ENCODE data around the gene PDE1A. TPM values are rescaled to one million over a fixed set of nuclear protein-coding genes. Genes with fewer than 3 reads are reported as not detected.

The PDE1A gene
- total RNA-seq, 3 donors from 2014 or later (not counting 1 experiment from before 2014, with no cell fraction given) = not detected

DNA sequence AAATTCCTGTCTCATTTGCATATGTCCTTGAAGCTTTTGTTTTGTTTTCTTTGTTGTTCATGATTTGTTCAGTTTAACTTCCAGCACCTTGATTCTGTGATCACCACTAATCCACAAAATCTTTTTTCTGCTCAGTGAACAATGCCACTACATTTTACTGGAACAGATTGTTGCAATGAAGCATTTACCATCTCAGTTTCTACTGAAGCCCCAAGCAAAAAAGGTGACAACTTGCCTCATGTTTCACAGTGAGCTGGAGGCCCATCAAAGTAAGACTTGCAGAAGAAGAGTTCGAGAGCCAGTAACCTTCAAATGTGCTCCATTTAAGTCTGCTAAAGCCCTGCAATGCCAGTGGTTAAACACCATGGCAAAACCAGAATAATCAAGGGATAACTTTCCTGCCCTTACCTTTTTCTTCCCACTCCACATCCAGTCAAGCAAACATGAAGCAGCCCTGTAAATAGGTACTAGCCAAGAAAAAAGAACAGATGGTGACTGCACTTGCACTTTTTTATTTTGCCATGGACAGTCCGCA is 25.7 kb upstream of the PDE1A start:
- Mint-ChIP-seq H3K4me3 (no peak overlapping the region), H3K4me1 (no peaks in the 10 kb centered on the region), H3K36me3 (no peaks in the 10 kb centered on the region), H3K27me3 (ENCODE audit: low read depth in 2 of 2) (no peaks in the 10 kb centered on the region), H3K27ac (no peak overlapping the region), H3K9me3 (peaks cover 7 to 12% of the 10 kb centered on the region in 2 donors)
- TF ChIP-seq, protein P1, sequence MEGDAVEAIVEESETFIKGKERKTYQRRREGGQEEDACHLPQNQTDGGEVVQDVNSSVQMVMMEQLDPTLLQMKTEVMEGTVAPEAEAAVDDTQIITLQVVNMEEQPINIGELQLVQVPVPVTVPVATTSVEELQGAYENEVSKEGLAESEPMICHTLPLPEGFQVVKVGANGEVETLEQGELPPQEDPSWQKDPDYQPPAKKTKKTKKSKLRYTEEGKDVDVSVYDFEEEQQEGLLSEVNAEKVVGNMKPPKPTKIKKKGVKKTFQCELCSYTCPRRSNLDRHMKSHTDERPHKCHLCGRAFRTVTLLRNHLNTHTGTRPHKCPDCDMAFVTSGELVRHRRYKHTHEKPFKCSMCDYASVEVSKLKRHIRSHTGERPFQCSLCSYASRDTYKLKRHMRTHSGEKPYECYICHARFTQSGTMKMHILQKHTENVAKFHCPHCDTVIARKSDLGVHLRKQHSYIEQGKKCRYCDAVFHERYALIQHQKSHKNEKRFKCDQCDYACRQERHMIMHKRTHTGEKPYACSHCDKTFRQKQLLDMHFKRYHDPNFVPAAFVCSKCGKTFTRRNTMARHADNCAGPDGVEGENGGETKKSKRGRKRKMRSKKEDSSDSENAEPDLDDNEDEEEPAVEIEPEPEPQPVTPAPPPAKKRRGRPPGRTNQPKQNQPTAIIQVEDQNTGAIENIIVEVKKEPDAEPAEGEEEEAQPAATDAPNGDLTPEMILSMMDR (IDR thresholded peaks at IDR 0.05) = no peak
- Histone ChIP-seq H3K27me3 (ENCODE audit: control insufficient read depth, insufficient read depth, low read length) (no peaks in the 10 kb centered on the region), H3K9me3 (ENCODE audit: control insufficient read depth, insufficient read depth, low read length) (no peaks in the 10 kb centered on the region), H3K36me3 (ENCODE audit: control insufficient read depth, insufficient read depth, low read length) (no peaks in the 10 kb centered on the region), H3K4me1 (ENCODE audit: control insufficient read depth, insufficient read depth, low read length) (no peaks in the 10 kb centered on the region), H3K4me3 (ENCODE audit: low read length) (no peak overlapping the region), H3K27ac (ENCODE audit: low read length) (no peak overlapping the region)
- ATAC-seq = no peak
- no peak for DNase-seq
- intact Hi-C loops (cut with micrococcal nuclease) = no loop called here
- 93% methylated on average over 2 of the region's 2 CpGs for WGBS (ENCODE audit: insufficient coverage)

DNA sequence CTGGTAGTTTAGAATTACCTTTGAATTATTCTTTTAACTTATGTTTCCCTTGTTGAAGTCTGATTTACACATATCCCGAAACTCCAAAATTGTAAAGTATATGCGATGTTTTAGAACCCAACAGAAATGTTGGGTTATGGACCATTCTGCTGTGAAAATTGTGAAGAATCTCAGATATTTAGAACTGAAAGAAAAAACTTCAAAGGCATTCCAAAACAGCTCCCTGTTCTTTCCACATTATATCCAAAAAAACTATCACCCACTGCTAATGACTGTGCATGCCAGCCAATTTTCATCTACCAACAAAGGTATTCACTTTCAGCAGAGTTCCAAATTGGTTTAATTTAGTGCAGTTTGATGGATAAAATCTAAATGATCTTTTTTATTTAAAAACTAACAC is 21.5 kb upstream of the PDE1A start:
- Histone ChIP-seq H3K27me3 (ENCODE audit: control insufficient read depth, insufficient read depth, low read length) (no peaks in the 10 kb centered on the region), H3K36me3 (ENCODE audit: control insufficient read depth, insufficient read depth, low read length) (no peaks in the 10 kb centered on the region), H3K27ac (ENCODE audit: low read length) (no peak overlapping the region), H3K9me3 (ENCODE audit: control insufficient read depth, insufficient read depth, low read length) (no peaks in the 10 kb centered on the region), H3K4me3 (ENCODE audit: low read length) (no peak overlapping the region), H3K4me1 (ENCODE audit: control insufficient read depth, insufficient read depth, low read length) (no peaks in the 10 kb centered on the region)
- DNase-seq (no peak), ATAC-seq (no peak)
- Mint-ChIP-seq H3K36me3 (no peaks in the 10 kb centered on the region), H3K4me3 (no peak overlapping the region), H3K27ac (no peak overlapping the region), H3K27me3 (ENCODE audit: low read depth in 2 of 2) (no peaks in the 10 kb centered on the region), H3K4me1 (no peaks in the 10 kb centered on the region), H3K9me3 (peaks cover 9 to 13% of the 10 kb centered on the region in 2 donors)
- TF ChIP-seq, protein P1 (IDR thresholded peaks at IDR 0.05) = no peak
- WGBS (ENCODE audit: insufficient coverage) = 100% methylated on average over 1 of the region's 2 CpGs
- intact Hi-C loops (cut with micrococcal nuclease) = no loop called here

DNA sequence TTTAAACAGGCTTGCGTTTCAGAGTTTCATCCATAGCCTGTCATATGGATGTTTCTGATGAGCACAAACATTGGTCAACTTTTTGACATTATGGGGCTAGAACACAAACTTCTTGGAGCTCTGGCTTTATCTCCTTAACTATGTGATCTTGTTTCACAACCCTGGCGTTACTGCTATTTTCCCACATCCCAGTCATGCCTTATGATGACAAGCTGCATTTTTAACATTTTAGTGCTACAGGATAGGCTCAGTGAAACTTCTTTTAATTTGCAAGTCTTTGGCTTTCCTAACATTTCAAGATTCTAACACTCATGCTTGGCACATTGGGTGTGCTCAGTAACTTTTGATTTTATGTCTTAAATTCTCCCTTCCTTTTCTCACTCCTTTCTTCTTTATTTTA is 21.0 kb upstream of the PDE1A start:
- H3K9me3 ChIP-seq (ENCODE audit: control insufficient read depth, insufficient read depth, low read length) = no peaks in the 10 kb centered on the region
- Mint-ChIP-seq H3K27me3 (ENCODE audit: low read depth in 2 of 2) (no peaks in the 10 kb centered on the region), H3K9me3 (peaks cover 9 to 14% of the 10 kb centered on the region in 2 donors), H3K4me1 (no peaks in the 10 kb centered on the region), H3K4me3 (no peak overlapping the region), H3K36me3 (no peaks in the 10 kb centered on the region), H3K27ac (no peak overlapping the region)
- no peak overlapping the region for H3K27ac ChIP-seq (ENCODE audit: low read length)
- TF ChIP-seq, protein P1 (IDR thresholded peaks at IDR 0.05) = no peak
- no peaks in the 10 kb centered on the region for H3K27me3 ChIP-seq (ENCODE audit: control insufficient read depth, insufficient read depth, low read length)
- H3K4me3 ChIP-seq (ENCODE audit: low read length) = no peak overlapping the region
- ATAC-seq (no peak), DNase-seq (no peak)
- H3K4me1 ChIP-seq (ENCODE audit: control insufficient read depth, insufficient read depth, low read length) = no peaks in the 10 kb centered on the region
- intact Hi-C loops (cut with micrococcal nuclease) = no loop called here
- no peaks in the 10 kb centered on the region for H3K36me3 ChIP-seq (ENCODE audit: control insufficient read depth, insufficient read depth, low read length)
- 86% methylated on average over 2 of the region's 2 CpGs for WGBS (ENCODE audit: insufficient coverage)

DNA sequence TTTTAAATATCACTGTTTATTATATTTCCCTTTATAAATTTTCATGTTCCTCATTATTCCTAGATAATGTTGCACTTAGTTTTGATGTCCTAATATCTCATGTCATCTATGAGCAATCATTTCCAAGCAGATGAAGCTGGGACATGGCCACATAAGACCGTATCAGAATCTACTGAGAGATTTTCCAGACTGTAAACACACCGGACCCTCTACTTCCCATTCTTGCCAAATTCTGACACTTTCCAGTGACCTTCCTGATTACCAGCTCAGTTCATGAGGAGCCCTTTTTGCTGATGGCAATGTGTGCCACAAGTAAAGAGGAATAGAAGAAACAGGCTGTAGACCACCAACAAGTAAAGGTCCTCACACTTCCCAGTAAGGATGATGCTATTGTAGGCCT is 20.3 kb upstream of the PDE1A start:
- Histone ChIP-seq H3K27ac (ENCODE audit: low read length) (no peak overlapping the region), H3K4me3 (ENCODE audit: low read length) (no peak overlapping the region), H3K4me1 (ENCODE audit: control insufficient read depth, insufficient read depth, low read length) (no peaks in the 10 kb centered on the region), H3K36me3 (ENCODE audit: control insufficient read depth, insufficient read depth, low read length) (no peaks in the 10 kb centered on the region), H3K27me3 (ENCODE audit: control insufficient read depth, insufficient read depth, low read length) (no peaks in the 10 kb centered on the region), H3K9me3 (ENCODE audit: control insufficient read depth, insufficient read depth, low read length) (no peaks in the 10 kb centered on the region)
- H3K4me1 Mint-ChIP-seq = no peaks in the 10 kb centered on the region
- peaks cover 9 to 14% of the 10 kb centered on the region in 2 donors for H3K9me3 Mint-ChIP-seq
- 92% methylated on average over 2 of the region's 2 CpGs for WGBS (ENCODE audit: insufficient coverage)
- H3K4me3 Mint-ChIP-seq = no peak overlapping the region
- DNase-seq = no peak
- no peaks in the 10 kb centered on the region for H3K36me3 Mint-ChIP-seq
- TF ChIP-seq, protein P1 (IDR thresholded peaks at IDR 0.05) = no peak
- no peak for ATAC-seq
- H3K27ac Mint-ChIP-seq = no peak overlapping the region
- intact Hi-C loops (cut with micrococcal nuclease) = no loop called here
- H3K27me3 Mint-ChIP-seq (ENCODE audit: low read depth in 2 of 2) = no peaks in the 10 kb centered on the region

Data from natural killer cell (primary cell).